ENCODE data around the gene RASAL3. TPM values are rescaled to one million over a fixed set of nuclear protein-coding genes. Genes with fewer than 3 reads are reported as not detected.

The RASAL3 gene
- total RNA-seq, 1 donor from 2014 or later = not detected

DNA sequence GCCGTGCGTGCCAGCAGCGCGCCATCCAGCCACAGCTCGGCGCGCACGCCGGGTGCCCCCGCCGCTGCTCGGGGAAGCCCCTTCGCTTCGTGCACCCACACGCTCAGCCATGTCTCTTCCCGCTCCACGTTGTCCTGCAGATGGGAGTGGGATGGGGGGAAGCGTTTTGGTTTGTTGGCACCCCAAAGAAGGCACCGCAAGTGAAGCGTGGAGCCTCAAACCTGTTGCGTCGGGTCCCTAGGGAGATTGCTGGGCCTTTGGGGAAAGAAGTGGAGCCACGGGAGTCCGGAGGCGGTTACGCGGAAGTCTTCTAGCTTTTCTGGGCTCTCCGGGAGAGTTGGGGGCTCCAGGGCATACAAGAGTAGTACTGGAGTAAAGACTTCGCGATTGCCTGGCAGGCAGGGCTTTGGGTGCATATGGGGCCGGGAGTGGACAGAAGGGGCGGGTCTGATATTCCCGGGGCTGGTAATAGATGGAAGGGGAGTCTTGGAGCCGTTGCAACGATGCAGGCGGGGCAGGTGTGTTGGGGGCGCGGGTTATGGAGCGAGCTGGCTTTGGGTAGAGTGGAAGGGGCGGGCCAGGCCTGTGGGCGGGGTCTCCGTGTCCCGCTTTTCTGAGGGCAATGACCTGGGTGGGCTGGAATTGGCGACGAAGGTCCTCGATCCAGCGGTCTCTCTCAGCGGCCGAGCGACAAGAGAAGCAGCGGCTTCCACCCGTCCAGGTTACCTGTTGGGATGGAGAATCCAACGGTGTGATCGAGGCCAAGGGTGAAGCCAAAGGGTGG, 6.5 kb downstream of the RASAL3 start:
- TF ChIP-seq, protein P1, sequence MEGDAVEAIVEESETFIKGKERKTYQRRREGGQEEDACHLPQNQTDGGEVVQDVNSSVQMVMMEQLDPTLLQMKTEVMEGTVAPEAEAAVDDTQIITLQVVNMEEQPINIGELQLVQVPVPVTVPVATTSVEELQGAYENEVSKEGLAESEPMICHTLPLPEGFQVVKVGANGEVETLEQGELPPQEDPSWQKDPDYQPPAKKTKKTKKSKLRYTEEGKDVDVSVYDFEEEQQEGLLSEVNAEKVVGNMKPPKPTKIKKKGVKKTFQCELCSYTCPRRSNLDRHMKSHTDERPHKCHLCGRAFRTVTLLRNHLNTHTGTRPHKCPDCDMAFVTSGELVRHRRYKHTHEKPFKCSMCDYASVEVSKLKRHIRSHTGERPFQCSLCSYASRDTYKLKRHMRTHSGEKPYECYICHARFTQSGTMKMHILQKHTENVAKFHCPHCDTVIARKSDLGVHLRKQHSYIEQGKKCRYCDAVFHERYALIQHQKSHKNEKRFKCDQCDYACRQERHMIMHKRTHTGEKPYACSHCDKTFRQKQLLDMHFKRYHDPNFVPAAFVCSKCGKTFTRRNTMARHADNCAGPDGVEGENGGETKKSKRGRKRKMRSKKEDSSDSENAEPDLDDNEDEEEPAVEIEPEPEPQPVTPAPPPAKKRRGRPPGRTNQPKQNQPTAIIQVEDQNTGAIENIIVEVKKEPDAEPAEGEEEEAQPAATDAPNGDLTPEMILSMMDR (conservative IDR thresholded peaks at IDR 0.05) = no peak
- Mint-ChIP-seq H3K9me3 (no peaks in the 10 kb centered on the region), H3K36me3 (no peaks in the 10 kb centered on the region), H3K27me3 (peaks cover 83% of the 10 kb centered on the region), H3K4me3 (no peak overlapping the region), H3K4me1 (ENCODE audit: unreplicated experiment) (no peaks in the 10 kb centered on the region), H3K27ac (no peak overlapping the region)
- DNase-seq (ENCODE audit: extremely low spot score, unreplicated experiment) = no peak

- Mint-ChIP-seq H3K27ac (no peak overlapping the region), H3K27me3 (peaks cover 78% of the 10 kb centered on the region)
Observed at GRCh38 chr19:15456871-15457700, 7.3 kb downstream of the RASAL3 start.

GRCh38 chr19:15456441-15456840, 7.9 kb downstream of the RASAL3 start:
- DNase-seq (ENCODE audit: extremely low spot score, unreplicated experiment) = no peak
- no peaks in the 10 kb centered on the region for H3K9me3 Mint-ChIP-seq
- H3K36me3 Mint-ChIP-seq = no peaks in the 10 kb centered on the region
- no peak overlapping the region for H3K4me3 Mint-ChIP-seq
- no peak overlapping the region for H3K27ac Mint-ChIP-seq
- H3K4me1 Mint-ChIP-seq (ENCODE audit: unreplicated experiment) = no peaks in the 10 kb centered on the region
- TF ChIP-seq, protein P1 (conservative IDR thresholded peaks at IDR 0.05) = no peak
- H3K27me3 Mint-ChIP-seq = peaks cover 74% of the 10 kb centered on the region

More at GRCh38 chr19:15456871-15457700, 7.3 kb downstream of the RASAL3 start:
- DNase-seq (ENCODE audit: extremely low spot score, unreplicated experiment) = no peak
- H3K36me3 Mint-ChIP-seq = no peaks in the 10 kb centered on the region
- H3K4me1 Mint-ChIP-seq (ENCODE audit: unreplicated experiment) = no peaks in the 10 kb centered on the region
- H3K9me3 Mint-ChIP-seq = no peaks in the 10 kb centered on the region
- no peak overlapping the region for H3K4me3 Mint-ChIP-seq
- TF ChIP-seq, protein P1 (conservative IDR thresholded peaks at IDR 0.05) = no peak

- Mint-ChIP-seq H3K36me3 (no peaks in the 10 kb centered on the region), H3K4me3 (no peak overlapping the region), H3K4me1 (ENCODE audit: unreplicated experiment) (no peaks in the 10 kb centered on the region), H3K27ac (no peak overlapping the region), H3K9me3 (no peaks in the 10 kb centered on the region), H3K27me3 (peaks cover 78% of the 10 kb centered on the region)
- DNase-seq (ENCODE audit: extremely low spot score, unreplicated experiment) = no peak
- TF ChIP-seq, protein P1 (conservative IDR thresholded peaks at IDR 0.05) = no peak
Observed at GRCh38 chr19:15455996-15456395, 8.3 kb downstream of the RASAL3 start.

GRCh38 chr19:15453906-15454860, 10.2 kb downstream of the RASAL3 start:
- TF ChIP-seq, protein P1 (conservative IDR thresholded peaks at IDR 0.05) = peak; percentile 35
- Mint-ChIP-seq H3K27me3 (peaks cover 64% of the 10 kb centered on the region), H3K36me3 (no peaks in the 10 kb centered on the region), H3K27ac (no peak overlapping the region), H3K4me1 (ENCODE audit: unreplicated experiment) (peaks cover 8% of the 10 kb centered on the region), H3K4me3 (peak overlapping the region; percentile 64), H3K9me3 (peaks cover 6% of the 10 kb centered on the region)
- no peak for DNase-seq (ENCODE audit: extremely low spot score, unreplicated experiment)
